ENCODE measurements around the gene TSPAN18.
A peak's percentile ranks its signal among the peaks of the same experiment; 100 is the strongest.

GRCh38 chr11:44824300-44824704, 97.5 kb downstream of the TSPAN18 start:
- TF ChIP-seq CTCF (conservative IDR thresholded peaks at IDR 0.05; ENCODE audit: low read depth in 2 of 2) (no peak), POLR2AphosphoS5 (IDR thresholded peaks at IDR 0.05; ENCODE audit: low read depth) (no peak), EZH2 (IDR thresholded peaks at IDR 0.05; ENCODE audit: low read depth, unreplicated experiment) (no peak), REST (IDR thresholded peaks at IDR 0.05; ENCODE audit: unreplicated experiment) (no peak), EZH2phosphoT487 (IDR thresholded peaks at IDR 0.05; ENCODE audit: unreplicated experiment) (no peak), CREB1 (CRISPR knock-in tag; IDR thresholded peaks at IDR 0.05; ENCODE audit: low read depth) (no peak), NANOG (IDR thresholded peaks at IDR 0.05; ENCODE audit: borderline replicate concordance) (no peak), JUNB (IDR thresholded peaks at IDR 0.05; ENCODE audit: unreplicated experiment) (no peak), ZNF462 (CRISPR knock-in tag; IDR thresholded peaks at IDR 0.05) (0 out of 2 replicates have a peak, but pooled peaks have one; percentile 14), ZNF331 (CRISPR knock-in tag; IDR thresholded peaks at IDR 0.05; ENCODE audit: low read depth) (no peak), ETS1 (IDR thresholded peaks at IDR 0.05) (no peak), ZNF114 (CRISPR knock-in tag; IDR thresholded peaks at IDR 0.05) (peak; percentile 1; the same call in 1 of the 2 replicates), STAT1 (IDR thresholded peaks at IDR 0.05; ENCODE audit: unreplicated experiment) (no peak)

Data from GM23338 (cell line).